GM18526 (cell line): ENCODE measurements around the gene FOXC2.

Source experiments
- POLR2A ChIP-seq: IDR thresholded peaks from 3 replicates; pipeline ENCODE4 v1.6.1; 2011; ENCODE audit not compliant: insufficient read length; ENCODE audit errors: extremely low read depth

FOXC2 gene

DNA sequence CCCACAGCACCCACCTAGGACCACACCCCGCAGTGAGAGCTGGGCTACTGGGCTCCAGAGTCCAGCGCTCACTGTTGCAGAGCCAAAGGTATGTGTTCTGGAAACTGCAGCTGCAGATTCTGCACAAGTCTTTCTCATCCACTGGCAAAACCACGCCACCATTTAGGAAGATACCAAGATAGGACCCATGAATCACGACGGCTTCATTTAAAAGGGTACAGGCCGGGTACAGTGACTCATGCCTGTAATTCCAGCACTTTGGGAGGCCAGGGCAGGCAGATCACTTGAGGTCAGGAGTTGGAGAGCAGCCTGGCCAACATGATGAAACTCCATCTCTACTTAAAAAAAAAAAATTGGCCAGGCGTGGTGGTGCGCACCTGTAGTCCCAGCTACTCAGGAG, 37.5 kb upstream of the FOXC2 start:
- no peak for TF ChIP-seq POLR2A

DNA sequence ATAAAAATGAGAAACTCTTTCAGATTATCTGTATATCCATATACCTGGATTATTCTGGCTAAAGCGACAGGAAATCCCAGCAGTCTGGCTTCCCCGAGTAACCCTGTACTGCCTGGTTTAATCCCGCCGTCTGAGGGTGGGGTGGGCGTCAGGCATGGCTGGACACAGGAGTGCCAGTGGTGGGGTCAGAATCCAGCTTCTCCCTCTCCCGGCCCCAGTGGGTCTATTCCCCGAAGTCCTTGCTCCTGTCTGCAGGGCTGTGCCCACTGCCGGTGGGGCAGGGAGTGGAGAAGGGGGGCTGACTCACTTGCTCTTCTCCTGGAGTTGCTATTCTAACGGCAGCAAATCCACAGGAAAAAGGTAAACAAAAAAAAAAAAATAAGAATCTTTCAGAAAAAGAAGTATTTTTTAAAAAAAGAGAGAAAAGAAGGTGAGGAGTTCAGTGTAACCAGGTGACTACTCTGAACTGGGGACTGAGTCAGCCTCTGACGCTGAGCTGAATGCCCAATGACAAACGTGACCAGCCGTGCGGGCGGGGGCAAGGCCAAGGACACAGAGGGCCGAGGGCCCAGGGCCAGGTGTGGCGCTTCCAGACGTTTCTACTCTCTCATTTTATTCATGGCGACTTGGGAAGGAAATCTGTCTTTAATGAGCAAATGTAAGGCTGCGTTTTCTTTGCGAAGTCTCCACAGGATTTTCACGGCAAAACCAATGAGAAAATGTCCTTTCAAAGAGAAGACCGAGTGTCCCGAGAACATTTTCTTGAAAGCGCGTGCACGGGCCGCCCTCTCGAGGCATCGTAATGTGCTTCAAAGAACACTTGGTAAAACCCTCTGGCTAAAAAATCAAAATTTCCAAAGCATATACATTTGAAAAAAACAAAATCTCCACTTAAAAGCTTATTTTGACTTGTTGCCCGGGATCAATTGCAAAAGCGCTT, 36.1 kb upstream of the FOXC2 start:
- no peak for TF ChIP-seq POLR2A

DNA sequence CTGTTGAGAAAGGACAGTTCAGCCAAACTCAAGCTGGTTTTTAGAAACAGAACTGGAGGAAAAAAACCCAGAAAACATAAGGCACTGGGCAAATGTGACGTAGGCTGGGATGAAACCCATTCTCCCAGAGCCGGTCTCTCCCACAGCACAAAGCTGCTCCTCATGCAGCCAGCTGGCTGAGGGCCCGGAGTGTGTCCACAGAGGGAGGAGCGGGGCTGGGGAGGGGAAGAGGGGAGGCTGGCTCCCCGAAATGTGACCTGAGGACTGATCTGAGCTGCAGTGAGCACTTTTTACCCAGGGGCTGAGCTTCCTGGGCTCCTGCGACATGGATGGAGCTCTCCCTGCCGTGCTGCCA, 35.5 kb upstream of the FOXC2 start:
- TF ChIP-seq POLR2A = no peak

- no peak for TF ChIP-seq POLR2A
Measured at GRCh38 chr16:86531641-86532525, 34.7 kb upstream of the FOXC2 start.

DNA sequence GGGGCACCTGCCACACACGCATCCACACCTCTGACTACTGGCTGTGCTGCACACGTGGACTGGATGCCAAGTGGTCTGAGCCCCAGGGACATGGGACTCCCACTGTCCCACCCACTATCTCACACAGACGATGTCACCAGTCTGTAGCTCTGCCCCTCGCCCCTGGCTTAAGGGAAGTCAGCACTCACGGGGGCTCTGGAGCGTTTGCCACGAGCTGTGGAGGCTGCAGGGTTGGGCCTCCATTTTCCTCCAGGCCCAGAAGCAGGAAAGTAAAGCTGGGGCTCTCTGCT, 34.2 kb upstream of the FOXC2 start:
- TF ChIP-seq POLR2A = no peak

- TF ChIP-seq POLR2A = no peak
Measured at GRCh38 chr16:86533076-86533475, 33.6 kb upstream of the FOXC2 start.

DNA sequence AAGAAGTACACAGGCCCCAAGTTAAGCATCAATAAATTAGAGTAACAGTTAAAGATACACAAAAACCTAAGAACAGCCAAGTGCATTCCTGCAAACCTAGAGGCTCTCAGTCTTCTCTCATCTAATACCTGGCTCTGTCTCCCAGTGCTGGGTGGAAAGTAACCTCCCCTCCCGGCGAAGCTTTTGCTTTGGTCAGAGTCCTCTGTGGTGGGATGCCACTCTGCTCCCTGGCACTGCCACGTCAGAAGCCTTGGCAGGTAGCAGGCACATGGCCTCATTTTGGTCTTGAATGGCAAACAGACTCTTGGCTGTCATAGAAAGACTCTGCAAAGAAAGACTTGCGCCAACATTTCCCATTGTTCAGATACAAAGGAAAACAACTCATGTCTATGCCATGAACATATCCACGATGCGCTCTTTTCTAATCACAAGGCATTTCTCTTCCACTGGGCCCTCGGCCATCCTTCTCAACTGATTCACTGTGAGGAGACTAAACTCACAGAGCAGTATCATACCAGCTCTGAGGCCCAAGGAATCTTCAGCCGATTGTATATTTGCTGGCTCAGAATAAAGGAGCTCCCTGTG, 32.8 kb upstream of the FOXC2 start:
- TF ChIP-seq POLR2A = no peak

DNA sequence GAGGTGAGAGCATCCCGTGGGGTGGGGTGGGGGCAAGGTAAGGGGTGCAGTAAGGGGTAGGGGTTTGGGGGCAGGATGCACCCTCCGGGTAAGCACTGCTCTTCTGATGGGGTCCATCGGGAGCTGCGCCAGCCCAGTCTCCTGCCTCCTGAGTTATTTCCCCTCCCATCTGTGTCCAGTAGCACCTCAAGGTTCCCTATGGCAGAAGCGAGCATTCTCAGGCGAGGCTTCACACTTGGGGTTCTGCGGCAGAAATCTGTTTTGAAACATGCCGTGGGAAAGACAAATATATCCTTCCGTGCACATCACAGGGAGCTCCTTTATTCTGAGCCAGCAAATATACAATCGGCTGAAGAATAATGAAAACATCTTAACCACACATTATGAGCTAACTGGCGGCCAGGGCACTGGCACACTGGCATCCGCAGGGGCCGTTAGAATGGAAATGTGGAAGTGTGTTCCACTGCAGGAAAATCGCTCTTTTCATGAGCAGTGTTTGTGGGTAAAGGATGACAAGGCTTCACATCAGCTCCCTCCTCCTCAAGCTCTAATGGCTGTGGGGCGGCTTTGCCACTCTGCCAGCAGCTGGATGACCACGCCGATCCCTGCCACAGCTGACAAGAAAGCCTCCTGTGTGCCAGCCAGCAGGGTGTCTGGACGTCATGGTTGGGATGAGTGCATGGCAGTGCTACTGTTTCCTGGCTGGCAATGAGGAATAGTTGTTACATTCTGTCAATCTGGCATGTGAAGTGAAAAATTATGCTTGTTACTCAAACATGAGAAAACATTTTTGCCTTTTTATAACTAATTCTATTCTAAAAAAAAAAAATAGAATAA, 31.6 kb upstream of the FOXC2 start:
- no peak for TF ChIP-seq POLR2A

GRCh38 chr16:86536621-86537020, 30.0 kb upstream of the FOXC2 start:
- no peak for TF ChIP-seq POLR2A

DNA sequence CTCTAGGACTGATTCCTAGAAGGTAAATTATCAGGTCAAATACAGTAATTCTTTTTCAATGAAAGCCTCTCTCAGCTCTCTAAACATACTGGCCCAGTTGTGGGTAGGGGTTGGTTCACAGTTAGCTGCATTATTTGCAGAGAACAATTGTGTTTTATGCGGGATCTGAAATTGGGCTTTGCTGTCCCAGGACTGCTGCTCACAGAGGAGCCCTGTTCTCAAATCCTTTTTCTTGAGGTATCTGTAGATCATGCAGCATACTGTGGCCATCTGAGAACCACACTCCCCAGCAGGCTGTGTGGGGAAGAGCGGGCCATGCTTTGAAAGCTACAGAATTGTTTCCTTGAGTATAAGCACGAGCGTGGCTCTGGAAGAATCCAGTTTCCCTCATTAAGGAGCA, 29.1 kb upstream of the FOXC2 start:
- no peak for TF ChIP-seq POLR2A

DNA sequence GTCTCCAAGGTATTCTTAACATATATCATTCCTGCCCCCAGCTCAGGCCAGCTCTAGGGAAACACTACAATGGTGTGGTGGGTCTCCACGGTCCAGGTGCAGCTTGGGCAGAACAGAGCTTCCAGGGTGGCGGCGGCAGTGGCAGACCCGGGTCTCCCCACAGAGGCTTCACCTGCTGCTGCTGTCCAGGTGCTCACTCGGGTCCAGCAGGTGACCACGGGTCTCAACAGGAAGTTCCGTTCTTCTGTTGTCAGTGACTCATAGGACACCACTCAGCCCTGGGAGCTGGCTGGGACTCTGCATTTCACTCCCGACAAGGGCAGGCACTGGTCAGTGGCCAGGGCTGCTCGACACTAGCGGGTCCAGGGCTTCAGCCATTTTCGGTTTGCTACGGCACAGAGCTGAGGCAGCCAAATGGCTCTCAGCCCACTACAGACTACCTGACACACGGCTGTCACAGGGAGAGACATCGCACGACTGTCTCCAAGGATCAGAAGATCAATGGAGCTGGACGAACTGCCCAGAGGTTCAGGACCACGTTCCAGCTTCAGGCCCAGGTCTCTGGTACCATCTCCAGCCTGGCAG, 28.3 kb upstream of the FOXC2 start:
- no peak for TF ChIP-seq POLR2A

GRCh38 chr16:86540894-86541293, 25.7 kb upstream of the FOXC2 start:
- TF ChIP-seq POLR2A = no peak

GRCh38 chr16:86541560-86541959, 25.1 kb upstream of the FOXC2 start:
- no peak for TF ChIP-seq POLR2A
